Neutrophil (primary cell): Measurements from ENCODE around the gene RAI1.

Experiments
- H3K27ac ChIP-seq: fragments of 200-600 bp; sonication (generic); 2 replicates; pipeline ENCODE4 v1.5.1; 2016; ENCODE audit warnings: mild to moderate bottlenecking, moderate library complexity
- H3K27me3 ChIP-seq: fragments of 200-600 bp; sonication (generic); 2 replicates; pipeline ENCODE4 v1.6.0; 2016; ENCODE audit warnings: mild to moderate bottlenecking
- H3K36me3 ChIP-seq: fragments of 200-600 bp; sonication (generic); 2 replicates; pipeline ENCODE4 v1.5.1; 2017
- H3K4me1 ChIP-seq, 2 experiments: fragments of 200-600 bp in 1 of 2; sonication (generic) in 1 of 2; 1 replicate in 1 of 2; 2 replicates in 1 of 2; pipeline versions ENCODE4 v1.5.1 to v1.6.1; 2013 to 2016; ENCODE audit warnings: low read depth in 1 of 2, low read length in 1 of 2, mild to moderate bottlenecking in 1 of 2, moderate library complexity in 1 of 2; ENCODE audit not compliant: control insufficient read depth in 1 of 2, insufficient read depth in 1 of 2
- H3K4me3 ChIP-seq, 2 experiments: fragments of 200-600 bp in 1 of 2; sonication (generic) in 1 of 2; 1 replicate in 1 of 2; 2 replicates in 1 of 2; pipeline ENCODE4 v1.5.1; 2013 to 2016; ENCODE audit warnings: low read depth in 1 of 2, low read length in 1 of 2, mild to moderate bottlenecking in 1 of 2, moderate library complexity in 1 of 2
- H3K9me3 ChIP-seq: fragments of 200-600 bp; sonication (generic); 2 replicates; pipeline ENCODE4 v1.5.1; 2016
- CTCF ChIP-seq: fragments of 200-600 bp; sonication (generic); IDR thresholded peaks from 2 replicates; pipeline ENCODE4 v1.5.1; 2016; ENCODE audit warnings: antibody characterized with exemption

RAI1 gene

GRCh38 chr17:17718251-17718650 lies 37.0 kb downstream of the RAI1 start:
- Histone ChIP-seq H3K4me1 (peaks cover 20 to 24% of the 10 kb centered on the region in 2 experiments), H3K36me3 (no peaks in the 10 kb centered on the region), H3K9me3 (no peaks in the 10 kb centered on the region), H3K27ac (no peak overlapping the region), H3K4me3 (no peak overlapping the region), H3K27me3 (peaks cover 32% of the 10 kb centered on the region)
- TF ChIP-seq CTCF = no peak

- Histone ChIP-seq H3K4me1 (peaks cover 22% of the 10 kb centered on the region in 2 experiments), H3K27ac (no peak overlapping the region), H3K27me3 (peaks cover 44% of the 10 kb centered on the region), H3K9me3 (no peaks in the 10 kb centered on the region), H3K36me3 (no peaks in the 10 kb centered on the region), H3K4me3 (no peak overlapping the region)
- TF ChIP-seq CTCF = no peak
These were observed 38.1 kb downstream of the RAI1 start for GRCh38 chr17:17719199-17719940.

DNA sequence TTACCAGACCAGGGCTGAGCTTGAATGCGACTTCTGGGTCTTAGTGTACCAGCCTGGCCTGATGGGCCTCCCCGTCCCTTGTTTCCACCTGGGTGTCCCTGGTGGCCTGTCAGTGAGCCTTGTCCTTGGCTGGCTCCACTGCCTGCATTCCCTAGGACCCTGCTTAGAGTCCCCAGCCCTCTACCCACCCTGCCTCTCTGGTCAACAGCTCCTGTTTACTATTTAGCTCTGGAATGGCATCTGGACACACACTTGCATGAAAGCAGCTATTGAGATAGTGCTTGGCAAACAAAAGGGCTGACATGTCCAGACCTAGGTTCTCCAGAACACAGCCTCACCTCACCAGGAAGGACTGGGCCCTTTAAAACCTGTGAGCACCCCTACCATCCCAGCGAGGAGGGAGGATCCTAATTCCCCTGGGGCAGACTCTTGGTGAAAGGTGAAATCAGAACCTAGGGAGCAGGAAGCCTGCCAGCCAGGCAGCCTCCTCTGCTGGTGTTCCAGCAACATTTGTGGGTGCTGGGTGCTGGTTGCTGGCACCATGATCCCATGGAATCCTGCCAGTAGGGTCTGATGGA lies 38.8 kb downstream of the RAI1 start:
- no peak for TF ChIP-seq CTCF
- Histone ChIP-seq H3K27me3 (peaks cover 50% of the 10 kb centered on the region), H3K36me3 (no peaks in the 10 kb centered on the region), H3K4me3 (no peak overlapping the region), H3K4me1 (peaks cover 18 to 22% of the 10 kb centered on the region in 2 experiments), H3K27ac (no peak overlapping the region), H3K9me3 (no peaks in the 10 kb centered on the region)

GRCh38 chr17:17721140-17721668 lies 39.9 kb downstream of the RAI1 start:
- peaks cover 62% of the 10 kb centered on the region for H3K27me3 ChIP-seq
- peaks cover 26 to 32% of the 10 kb centered on the region in 2 experiments for H3K4me1 ChIP-seq
- H3K9me3 ChIP-seq = no peaks in the 10 kb centered on the region
- TF ChIP-seq CTCF = no peak
- no peak overlapping the region for H3K4me3 ChIP-seq
- no peaks in the 10 kb centered on the region for H3K36me3 ChIP-seq
- H3K27ac ChIP-seq = no peak overlapping the region

GRCh38 chr17:17722081-17722905 lies 41.0 kb downstream of the RAI1 start:
- no peak overlapping the region for H3K27ac ChIP-seq
- no peak for TF ChIP-seq CTCF
- peaks cover 33 to 38% of the 10 kb centered on the region in 2 experiments for H3K4me1 ChIP-seq
- H3K27me3 ChIP-seq = peaks cover 63% of the 10 kb centered on the region
- H3K4me3 ChIP-seq = no peak overlapping the region
- H3K36me3 ChIP-seq = no peaks in the 10 kb centered on the region
- no peaks in the 10 kb centered on the region for H3K9me3 ChIP-seq
